Stimulated activated CD8-positive, alpha-beta memory T cell treated with anti-CD3 and anti-CD28 coated beads, Interleukin-7, amount 100 ng/mL, for 24 hours (primary cell): ENCODE measurements around the gene RNF166.

ENCODE experiments used
- DNase-seq: peaks from one replicate; pipeline ENCODE4 v3.0.0-alpha.2; 2020; ENCODE audit warnings: low read depth

The RNF166 gene

GRCh38 chr16:88692861-88693260 lies 13.3 kb downstream of the RNF166 start:
- DNase-seq: no peak

- no peak for DNase-seq
Observed at GRCh38 chr16:88691924-88692560, 14.2 kb downstream of the RNF166 start.

- no peak for DNase-seq
Observed at GRCh38 chr16:88691129-88691813, 14.9 kb downstream of the RNF166 start.

- no peak for DNase-seq
Observed at GRCh38 chr16:88690341-88691128, 15.7 kb downstream of the RNF166 start.

- no peak for DNase-seq
Observed at GRCh38 chr16:88688013-88688778, 18.0 kb downstream of the RNF166 start.

- no peak for DNase-seq
Observed at GRCh38 chr16:88687676-88688012, 18.6 kb downstream of the RNF166 start.

- no peak for DNase-seq
Observed at GRCh38 chr16:88687254-88687576, 19.0 kb downstream of the RNF166 start.

GRCh38 chr16:88686439-88687253 lies 19.6 kb downstream of the RNF166 start, which contains the start of gene SNAI3:
Gene SNAI3, minus strand, starts transcription at chr16:88686507. Its CDS starts 101 bp downstream, at chr16:88686406.
- DNase-seq: peak; percentile 70

- DNase-seq: no peak
Observed at GRCh38 chr16:88686062-88686438, 20.2 kb downstream of the RNF166 start.

GRCh38 chr16:88685156-88686061 lies 20.8 kb downstream of the RNF166 start:
- no peak for DNase-seq

GRCh38 chr16:88684569-88685155 lies 21.5 kb downstream of the RNF166 start:
- DNase-seq: no peak

- DNase-seq: no peak
Observed at GRCh38 chr16:88681709-88682451, 24.3 kb downstream of the RNF166 start.

- no peak for DNase-seq
Observed at GRCh38 chr16:88681084-88681680, 25.0 kb downstream of the RNF166 start.

GRCh38 chr16:88680554-88681083 lies 25.6 kb downstream of the RNF166 start:
- no peak for DNase-seq

- no peak for DNase-seq
Observed at GRCh38 chr16:88678224-88678979, 27.8 kb downstream of the RNF166 start.

GRCh38 chr16:88677721-88678120 lies 28.5 kb downstream of the RNF166 start:
- no peak for DNase-seq

- DNase-seq: no peak
Observed at GRCh38 chr16:88676502-88677242, 29.5 kb downstream of the RNF166 start.
